ENCODE results near the gene PCDH10. TPM values are rescaled to one million over a fixed set of nuclear protein-coding genes. Genes with fewer than 3 reads are reported as not detected.

The PCDH10 gene
- total RNA-seq, 1 donor, result 5.1 TPM

DNA sequence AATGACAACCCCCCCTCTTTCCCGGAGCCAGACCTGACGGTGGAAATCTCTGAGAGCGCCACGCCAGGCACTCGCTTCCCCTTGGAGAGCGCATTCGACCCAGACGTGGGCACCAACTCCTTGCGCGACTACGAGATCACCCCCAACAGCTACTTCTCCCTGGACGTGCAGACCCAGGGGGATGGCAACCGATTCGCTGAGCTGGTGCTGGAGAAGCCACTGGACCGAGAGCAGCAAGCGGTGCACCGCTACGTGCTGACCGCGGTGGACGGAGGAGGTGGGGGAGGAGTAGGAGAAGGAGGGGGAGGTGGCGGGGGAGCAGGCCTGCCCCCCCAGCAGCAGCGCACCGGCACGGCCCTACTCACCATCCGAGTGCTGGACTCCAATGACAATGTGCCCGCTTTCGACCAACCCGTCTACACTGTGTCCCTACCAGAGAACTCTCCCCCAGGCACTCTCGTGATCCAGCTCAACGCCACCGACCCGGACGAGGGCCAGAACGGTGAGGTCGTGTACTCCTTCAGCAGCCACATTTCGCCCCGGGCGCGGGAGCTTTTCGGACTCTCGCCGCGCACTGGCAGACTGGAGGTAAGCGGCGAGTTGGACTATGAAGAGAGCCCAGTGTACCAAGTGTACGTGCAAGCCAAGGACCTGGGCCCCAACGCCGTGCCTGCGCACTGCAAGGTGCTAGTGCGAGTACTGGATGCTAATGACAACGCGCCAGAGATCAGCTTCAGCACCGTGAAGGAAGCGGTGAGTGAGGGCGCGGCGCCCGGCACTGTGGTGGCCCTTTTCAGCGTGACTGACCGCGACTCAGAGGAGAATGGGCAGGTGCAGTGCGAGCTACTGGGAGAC is 1.6 kb downstream of the PCDH10 start:
- peaks cover 4% of the 10 kb centered on the region for H3K79me2 ChIP-seq (ENCODE audit: insufficient read depth, low read length)
- H3K9me3 ChIP-seq (ENCODE audit: low read depth, low read length), result no peaks in the 10 kb centered on the region
- no peak overlapping the region for H3K27ac ChIP-seq (ENCODE audit: low read depth, low read length)
- H4K20me1 ChIP-seq (ENCODE audit: insufficient read depth, low read length), result no peaks in the 10 kb centered on the region
- H3K27me3 ChIP-seq (ENCODE audit: insufficient read depth, low read length), result peaks cover 33% of the 10 kb centered on the region
- H2AFZ ChIP-seq (ENCODE audit: low read length), result peak overlapping the region; percentile 90
- peak overlapping the region; percentile 77 for H3K4me3 ChIP-seq (ENCODE audit: insufficient read depth, low read length)
- no peaks in the 10 kb centered on the region for H3K36me3 ChIP-seq (ENCODE audit: insufficient read depth, low read length)
- peaks cover 43% of the 10 kb centered on the region for H3K4me1 ChIP-seq (ENCODE audit: insufficient read depth, low read length)
- H3K4me2 ChIP-seq (ENCODE audit: insufficient read depth, low read length), result peak overlapping the region; percentile 99
- peak; percentile 42 for DNase-seq (ENCODE audit: insufficient read length, low spot score, missing footprints)
- TF ChIP-seq, protein P1, sequence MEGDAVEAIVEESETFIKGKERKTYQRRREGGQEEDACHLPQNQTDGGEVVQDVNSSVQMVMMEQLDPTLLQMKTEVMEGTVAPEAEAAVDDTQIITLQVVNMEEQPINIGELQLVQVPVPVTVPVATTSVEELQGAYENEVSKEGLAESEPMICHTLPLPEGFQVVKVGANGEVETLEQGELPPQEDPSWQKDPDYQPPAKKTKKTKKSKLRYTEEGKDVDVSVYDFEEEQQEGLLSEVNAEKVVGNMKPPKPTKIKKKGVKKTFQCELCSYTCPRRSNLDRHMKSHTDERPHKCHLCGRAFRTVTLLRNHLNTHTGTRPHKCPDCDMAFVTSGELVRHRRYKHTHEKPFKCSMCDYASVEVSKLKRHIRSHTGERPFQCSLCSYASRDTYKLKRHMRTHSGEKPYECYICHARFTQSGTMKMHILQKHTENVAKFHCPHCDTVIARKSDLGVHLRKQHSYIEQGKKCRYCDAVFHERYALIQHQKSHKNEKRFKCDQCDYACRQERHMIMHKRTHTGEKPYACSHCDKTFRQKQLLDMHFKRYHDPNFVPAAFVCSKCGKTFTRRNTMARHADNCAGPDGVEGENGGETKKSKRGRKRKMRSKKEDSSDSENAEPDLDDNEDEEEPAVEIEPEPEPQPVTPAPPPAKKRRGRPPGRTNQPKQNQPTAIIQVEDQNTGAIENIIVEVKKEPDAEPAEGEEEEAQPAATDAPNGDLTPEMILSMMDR (IDR thresholded peaks at IDR 0.05; ENCODE audit: extremely low read depth, low read depth, low read length), result no peak

DNA sequence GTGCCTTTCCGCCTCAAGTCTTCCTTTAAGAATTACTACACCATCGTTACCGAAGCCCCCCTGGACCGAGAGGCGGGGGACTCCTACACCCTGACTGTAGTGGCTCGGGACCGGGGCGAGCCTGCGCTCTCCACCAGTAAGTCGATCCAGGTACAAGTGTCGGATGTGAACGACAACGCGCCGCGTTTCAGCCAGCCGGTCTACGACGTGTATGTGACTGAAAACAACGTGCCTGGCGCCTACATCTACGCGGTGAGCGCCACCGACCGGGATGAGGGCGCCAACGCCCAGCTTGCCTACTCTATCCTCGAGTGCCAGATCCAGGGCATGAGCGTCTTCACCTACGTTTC is 2.2 kb downstream of the PCDH10 start:
- Histone ChIP-seq H3K27me3 (ENCODE audit: insufficient read depth, low read length) (peaks cover 32% of the 10 kb centered on the region), H3K79me2 (ENCODE audit: insufficient read depth, low read length) (peaks cover 4% of the 10 kb centered on the region), H3K36me3 (ENCODE audit: insufficient read depth, low read length) (no peaks in the 10 kb centered on the region), H3K27ac (ENCODE audit: low read depth, low read length) (no peak overlapping the region), H3K4me1 (ENCODE audit: insufficient read depth, low read length) (peaks cover 43% of the 10 kb centered on the region), H3K4me2 (ENCODE audit: insufficient read depth, low read length) (peak overlapping the region; percentile 99), H2AFZ (ENCODE audit: low read length) (peak overlapping the region; percentile 82), H3K4me3 (ENCODE audit: insufficient read depth, low read length) (peak overlapping the region; percentile 77), H3K9me3 (ENCODE audit: low read depth, low read length) (no peaks in the 10 kb centered on the region), H4K20me1 (ENCODE audit: insufficient read depth, low read length) (no peaks in the 10 kb centered on the region)
- TF ChIP-seq, protein P1 (IDR thresholded peaks at IDR 0.05; ENCODE audit: extremely low read depth, low read depth, low read length), result no peak
- peak; percentile 44 for DNase-seq (ENCODE audit: insufficient read length, low spot score, missing footprints)

DNA sequence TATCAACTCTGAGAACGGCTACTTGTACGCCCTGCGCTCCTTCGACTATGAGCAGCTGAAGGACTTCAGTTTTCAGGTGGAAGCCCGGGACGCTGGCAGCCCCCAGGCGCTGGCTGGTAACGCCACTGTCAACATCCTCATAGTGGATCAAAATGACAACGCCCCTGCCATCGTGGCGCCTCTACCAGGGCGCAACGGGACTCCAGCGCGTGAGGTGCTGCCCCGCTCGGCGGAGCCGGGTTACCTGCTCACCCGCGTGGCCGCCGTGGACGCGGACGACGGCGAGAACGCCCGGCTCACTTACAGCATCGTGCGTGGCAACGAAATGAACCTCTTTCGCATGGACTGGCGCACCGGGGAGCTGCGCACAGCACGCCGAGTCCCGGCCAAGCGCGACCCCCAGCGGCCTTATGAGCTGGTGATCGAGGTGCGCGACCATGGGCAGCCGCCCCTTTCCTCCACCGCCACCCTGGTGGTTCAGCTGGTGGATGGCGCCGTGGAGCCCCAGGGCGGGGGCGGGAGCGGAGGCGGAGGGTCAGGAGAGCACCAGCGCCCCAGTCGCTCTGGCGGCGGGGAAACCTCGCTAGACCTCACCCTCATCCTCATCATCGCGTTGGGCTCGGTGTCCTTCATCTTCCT is 2.7 kb downstream of the PCDH10 start:
- no peaks in the 10 kb centered on the region for H3K9me3 ChIP-seq (ENCODE audit: low read depth, low read length)
- no peaks in the 10 kb centered on the region for H3K36me3 ChIP-seq (ENCODE audit: insufficient read depth, low read length)
- H3K4me3 ChIP-seq (ENCODE audit: insufficient read depth, low read length), result peak overlapping the region; percentile 77
- no peak overlapping the region for H3K27ac ChIP-seq (ENCODE audit: low read depth, low read length)
- peak; percentile 74 for DNase-seq (ENCODE audit: insufficient read length, low spot score, missing footprints)
- TF ChIP-seq, protein P1 (IDR thresholded peaks at IDR 0.05; ENCODE audit: extremely low read depth, low read depth, low read length), result no peak
- H3K4me1 ChIP-seq (ENCODE audit: insufficient read depth, low read length), result peaks cover 42% of the 10 kb centered on the region
- H3K4me2 ChIP-seq (ENCODE audit: insufficient read depth, low read length), result peak overlapping the region; percentile 99
- H4K20me1 ChIP-seq (ENCODE audit: insufficient read depth, low read length), result no peaks in the 10 kb centered on the region
- peaks cover 4% of the 10 kb centered on the region for H3K79me2 ChIP-seq (ENCODE audit: insufficient read depth, low read length)
- H2AFZ ChIP-seq (ENCODE audit: low read length), result peak overlapping the region; percentile 82
- peaks cover 32% of the 10 kb centered on the region for H3K27me3 ChIP-seq (ENCODE audit: insufficient read depth, low read length)

DNA sequence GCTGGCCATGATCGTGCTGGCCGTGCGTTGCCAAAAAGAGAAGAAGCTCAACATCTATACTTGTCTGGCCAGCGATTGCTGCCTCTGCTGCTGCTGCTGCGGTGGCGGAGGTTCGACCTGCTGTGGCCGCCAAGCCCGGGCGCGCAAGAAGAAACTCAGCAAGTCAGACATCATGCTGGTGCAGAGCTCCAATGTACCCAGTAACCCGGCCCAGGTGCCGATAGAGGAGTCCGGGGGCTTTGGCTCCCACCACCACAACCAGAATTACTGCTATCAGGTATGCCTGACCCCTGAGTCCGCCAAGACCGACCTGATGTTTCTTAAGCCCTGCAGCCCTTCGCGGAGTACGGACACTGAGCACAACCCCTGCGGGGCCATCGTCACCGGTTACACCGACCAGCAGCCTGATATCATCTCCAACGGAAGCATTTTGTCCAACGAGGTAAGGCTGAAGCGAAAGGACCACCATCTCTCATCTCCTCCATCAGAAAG is 3.3 kb downstream of the PCDH10 start:
- peaks cover 4% of the 10 kb centered on the region for H3K79me2 ChIP-seq (ENCODE audit: insufficient read depth, low read length)

More for the DNA sequence above, 3.3 kb downstream of the PCDH10 start:
- TF ChIP-seq, protein P1 (IDR thresholded peaks at IDR 0.05; ENCODE audit: extremely low read depth, low read depth, low read length), result no peak
- peaks cover 38% of the 10 kb centered on the region for H3K4me1 ChIP-seq (ENCODE audit: insufficient read depth, low read length)
- peak; percentile 70 for DNase-seq (ENCODE audit: insufficient read length, low spot score, missing footprints)
- no peaks in the 10 kb centered on the region for H3K9me3 ChIP-seq (ENCODE audit: low read depth, low read length)
- H3K27me3 ChIP-seq (ENCODE audit: insufficient read depth, low read length), result peaks cover 32% of the 10 kb centered on the region
- H3K27ac ChIP-seq (ENCODE audit: low read depth, low read length), result no peak overlapping the region
- H2AFZ ChIP-seq (ENCODE audit: low read length), result peak overlapping the region; percentile 82
- no peaks in the 10 kb centered on the region for H4K20me1 ChIP-seq (ENCODE audit: insufficient read depth, low read length)
- peak overlapping the region; percentile 77 for H3K4me3 ChIP-seq (ENCODE audit: insufficient read depth, low read length)
- H3K36me3 ChIP-seq (ENCODE audit: insufficient read depth, low read length), result no peaks in the 10 kb centered on the region
- H3K4me2 ChIP-seq (ENCODE audit: insufficient read depth, low read length), result peak overlapping the region; percentile 99
